NCI-H2196 treated with DMSO at 0.1 percent for 48 hours (cell line): ENCODE measurements around the gene PIGQ.
A peak's percentile ranks its signal among the peaks of the same experiment; 100 is the strongest.

Experiments used
- DNase-seq: peaks from one replicate; lab custom pipeline; 2025; ENCODE audit not compliant: unreplicated experiment; lab: John Stamatoyannopoulos, UW

PIGQ gene

GRCh38 chr16:555528-556473, 14.0 kb upstream of the PIGQ start:
- DNase-seq: no peak

GRCh38 chr16:556474-557173, 13.1 kb upstream of the PIGQ start:
- DNase-seq: no peak

- no peak for DNase-seq
Measured at GRCh38 chr16:557463-558297, 12.1 kb upstream of the PIGQ start.

- DNase-seq: no peak
Measured at GRCh38 chr16:558298-559020, 11.3 kb upstream of the PIGQ start.

- no peak for DNase-seq
Measured at GRCh38 chr16:559021-559380, 10.8 kb upstream of the PIGQ start.

GRCh38 chr16:559411-560203, 10.2 kb upstream of the PIGQ start:
- DNase-seq: no peak

- DNase-seq: no peak
Measured at GRCh38 chr16:560204-560700, 9.5 kb upstream of the PIGQ start, which contains the start of gene PRR35. TSS of gene PRR35 (plus strand) at chr16:560394. CDS start at chr16:563295, 2,901 bp downstream.

GRCh38 chr16:560701-561412, 8.9 kb upstream of the PIGQ start:
- DNase-seq: no peak

- DNase-seq: no peak
Measured at GRCh38 chr16:561413-561794, 8.4 kb upstream of the PIGQ start.

GRCh38 chr16:561957-562938, 7.5 kb upstream of the PIGQ start:
- no peak for DNase-seq

- no peak for DNase-seq
Measured at GRCh38 chr16:563072-563644, 6.6 kb upstream of the PIGQ start.

- no peak for DNase-seq
Measured at GRCh38 chr16:564690-565418, 4.9 kb upstream of the PIGQ start.

- DNase-seq: no peak
Measured at GRCh38 chr16:565419-566330, 4.1 kb upstream of the PIGQ start.

- DNase-seq: peak; percentile 69
Measured at GRCh38 chr16:566475-567372, 3.0 kb upstream of the PIGQ start, which contains the start of gene NHLRC4. TSS of gene NHLRC4 (plus strand) at chr16:567005. CDS start at chr16:568048, 1,043 bp downstream.
